Cardiac muscle cell (in vitro differentiated cells and primary cell): ENCODE measurements around the gene TTC33. TPM values are rescaled to one million over a fixed set of nuclear protein-coding genes. Genes with fewer than 3 reads are reported as not detected.

Experiments used
- DNase-seq, 2 donors: peaks; one replicate each; pipeline versions ENCODE4 v3.0.0 to v3.0.0-alpha.2; 2010 to 2017; ENCODE audit warnings: low read depth in 1 of 2, low spot score in 1 of 2
- H3K27ac ChIP-seq: fragments of 200-600 bp; sonication (generic); 2 replicates; pipeline ENCODE4 v1.5.1; 2016
- H3K27me3 ChIP-seq: fragments of 200-600 bp; sonication (generic); 2 replicates; pipeline ENCODE4 v1.6.0; 2016; ENCODE audit warnings: control low read depth
- H3K36me3 ChIP-seq: fragments of 200-600 bp; sonication (generic); 2 replicates; pipeline ENCODE4 v1.5.1; 2016; ENCODE audit warnings: control low read depth
- H3K4me1 ChIP-seq: fragments of 200-600 bp; sonication (generic); 2 replicates; pipeline ENCODE4 v1.8.1; 2017; ENCODE audit warnings: low read depth, mild to moderate bottlenecking, mixed run types
- H3K4me3 ChIP-seq: fragments of 200-600 bp; sonication (generic); 2 replicates; pipeline ENCODE4 v1.5.1; 2016; ENCODE audit warnings: mild to moderate bottlenecking
- H3K9me3 ChIP-seq: fragments of 200-600 bp; sonication (generic); 2 replicates; pipeline ENCODE4 v1.5.1; 2017; ENCODE audit warnings: low read depth, mild to moderate bottlenecking, control low read depth
- polyA plus RNA-seq: library from polyadenylated mRNA; unstranded; fragments of >200 nt; fragmentation: Nextera tagmentation; extraction: Ambion mirVana; gene quantifications from 2 replicates; pipeline ENCODE4 v1.2.1, GENCODE V29; 2016
- total RNA-seq: library from RNA; depleted of rRNA; stranded (reverse); fragments of >200 nt; gene quantifications from 2 replicates; pipeline ENCODE4 v1.2.3, GENCODE V29; 2016
- TF ChIP-seq, protein P1 (sequence below): IDR thresholded peaks from 2 replicates; pipeline ENCODE4 v1.5.1; 2012; ENCODE audit warnings: low read depth, mild to moderate bottlenecking, low read length

Gene TTC33
- total and polyA plus RNA-seq, 2 experiments from 2014 or later, result 16.3 to 46.7 TPM

DNA sequence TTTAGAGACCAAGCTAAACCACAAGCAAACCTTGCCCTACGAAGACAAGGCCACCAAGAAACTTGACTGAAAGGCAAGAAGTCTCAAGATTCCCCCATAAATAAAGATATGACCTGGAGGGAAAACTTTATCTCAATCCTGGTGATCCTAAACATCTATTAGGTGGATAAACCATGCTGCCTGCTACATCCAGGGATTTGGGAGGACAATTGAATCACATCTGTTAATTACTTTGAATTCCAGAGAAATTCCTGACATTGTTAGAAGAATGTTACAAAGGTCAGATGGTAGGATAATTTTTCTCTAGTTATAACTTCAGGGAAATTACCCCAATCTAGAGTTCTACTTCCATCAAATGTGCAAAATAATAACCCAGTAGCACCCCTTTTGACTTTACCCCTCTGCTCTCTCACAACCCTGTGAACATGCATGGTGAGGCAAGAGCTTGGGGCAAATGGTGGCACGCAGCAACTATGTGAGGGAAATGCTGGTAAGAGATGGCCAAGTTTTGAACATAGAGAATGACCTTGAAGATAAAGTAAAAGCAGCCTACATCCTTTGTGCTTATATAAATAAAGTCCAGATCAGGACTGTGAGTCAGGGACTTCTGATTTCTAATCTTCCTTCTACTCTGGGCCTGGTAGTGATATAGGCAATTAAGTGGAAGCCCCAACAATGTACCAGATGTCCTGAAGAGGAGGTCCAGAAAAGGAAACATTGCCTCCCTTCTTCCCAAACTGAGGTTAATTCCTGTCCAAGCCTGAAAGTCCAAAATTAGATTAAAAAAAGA lies 133.1 kb downstream of the TTC33 start:
- Histone ChIP-seq H3K36me3 (no peaks in the 10 kb centered on the region), H3K27ac (no peak overlapping the region), H3K27me3 (no peaks in the 10 kb centered on the region), H3K9me3 (no peaks in the 10 kb centered on the region), H3K4me3 (no peak overlapping the region), H3K4me1 (no peaks in the 10 kb centered on the region)
- TF ChIP-seq, protein P1, sequence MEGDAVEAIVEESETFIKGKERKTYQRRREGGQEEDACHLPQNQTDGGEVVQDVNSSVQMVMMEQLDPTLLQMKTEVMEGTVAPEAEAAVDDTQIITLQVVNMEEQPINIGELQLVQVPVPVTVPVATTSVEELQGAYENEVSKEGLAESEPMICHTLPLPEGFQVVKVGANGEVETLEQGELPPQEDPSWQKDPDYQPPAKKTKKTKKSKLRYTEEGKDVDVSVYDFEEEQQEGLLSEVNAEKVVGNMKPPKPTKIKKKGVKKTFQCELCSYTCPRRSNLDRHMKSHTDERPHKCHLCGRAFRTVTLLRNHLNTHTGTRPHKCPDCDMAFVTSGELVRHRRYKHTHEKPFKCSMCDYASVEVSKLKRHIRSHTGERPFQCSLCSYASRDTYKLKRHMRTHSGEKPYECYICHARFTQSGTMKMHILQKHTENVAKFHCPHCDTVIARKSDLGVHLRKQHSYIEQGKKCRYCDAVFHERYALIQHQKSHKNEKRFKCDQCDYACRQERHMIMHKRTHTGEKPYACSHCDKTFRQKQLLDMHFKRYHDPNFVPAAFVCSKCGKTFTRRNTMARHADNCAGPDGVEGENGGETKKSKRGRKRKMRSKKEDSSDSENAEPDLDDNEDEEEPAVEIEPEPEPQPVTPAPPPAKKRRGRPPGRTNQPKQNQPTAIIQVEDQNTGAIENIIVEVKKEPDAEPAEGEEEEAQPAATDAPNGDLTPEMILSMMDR, result no peak
- DNase-seq, result no peak

- Histone ChIP-seq H3K36me3 (no peaks in the 10 kb centered on the region), H3K4me1 (no peaks in the 10 kb centered on the region), H3K4me3 (no peak overlapping the region), H3K27me3 (no peaks in the 10 kb centered on the region), H3K9me3 (no peaks in the 10 kb centered on the region), H3K27ac (no peak overlapping the region)
- no peak for DNase-seq
- TF ChIP-seq, protein P1, result no peak
Measured at GRCh38 chr5:40619421-40619820, 136.3 kb downstream of the TTC33 start.

GRCh38 chr5:40618926-40619325 lies 136.8 kb downstream of the TTC33 start:
- no peaks in the 10 kb centered on the region for H3K27me3 ChIP-seq
- DNase-seq, result no peak
- H3K4me1 ChIP-seq, result no peaks in the 10 kb centered on the region
- no peak overlapping the region for H3K4me3 ChIP-seq
- H3K9me3 ChIP-seq, result no peaks in the 10 kb centered on the region
- TF ChIP-seq, protein P1, result no peak
- H3K36me3 ChIP-seq, result no peaks in the 10 kb centered on the region
- H3K27ac ChIP-seq, result no peak overlapping the region

DNA sequence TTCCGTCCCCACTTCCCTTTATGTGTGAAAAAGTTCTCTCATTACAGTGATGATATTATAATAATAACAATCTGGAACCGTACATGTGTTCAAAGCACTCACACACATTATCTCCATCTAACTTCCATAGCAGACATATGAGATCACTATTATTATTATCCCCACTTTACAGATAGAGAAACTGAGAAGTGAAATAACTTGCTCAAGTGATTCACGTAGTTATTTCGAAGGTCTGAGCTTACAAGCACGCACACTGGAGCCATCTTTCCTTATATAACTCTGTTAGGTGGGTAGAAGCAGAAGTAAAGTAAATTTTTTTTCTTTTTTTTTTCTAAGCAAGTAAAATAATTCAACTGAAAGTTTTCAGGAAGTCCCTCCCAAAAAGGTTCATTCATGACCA lies 139.0 kb downstream of the TTC33 start:
- DNase-seq, result no peak
- Histone ChIP-seq H3K36me3 (no peaks in the 10 kb centered on the region), H3K27me3 (no peaks in the 10 kb centered on the region), H3K4me3 (no peak overlapping the region), H3K4me1 (no peaks in the 10 kb centered on the region), H3K27ac (no peak overlapping the region), H3K9me3 (no peaks in the 10 kb centered on the region)
- TF ChIP-seq, protein P1, result no peak

DNA sequence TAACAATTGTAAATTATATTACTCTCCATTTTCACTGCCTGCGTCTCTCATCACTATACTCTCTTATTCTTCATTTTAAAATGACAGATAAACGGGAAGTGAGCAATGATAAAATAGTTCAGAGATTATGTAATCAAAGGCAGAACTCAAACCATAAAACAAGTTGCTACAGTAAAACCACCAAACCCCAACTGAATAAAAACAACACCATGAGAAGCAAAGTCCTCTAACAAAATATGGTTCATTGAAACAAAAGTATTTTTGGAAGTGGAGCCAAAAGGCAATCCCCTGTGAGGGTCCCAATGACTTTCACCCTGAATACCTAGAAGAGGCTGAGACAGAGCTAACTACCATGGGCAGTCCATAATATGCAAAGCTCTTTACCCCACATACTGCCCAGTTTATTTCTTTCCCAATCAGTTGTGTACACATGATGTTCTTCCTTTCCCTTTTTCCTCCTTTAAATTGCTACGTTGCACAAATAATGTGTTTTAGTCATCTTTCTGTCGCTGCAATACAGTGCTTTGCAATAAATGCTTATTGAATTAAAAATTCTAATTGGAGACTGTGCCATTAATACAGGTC lies 140.1 kb downstream of the TTC33 start:
- H3K4me3 ChIP-seq, result no peak overlapping the region
- no peaks in the 10 kb centered on the region for H3K36me3 ChIP-seq
- H3K27me3 ChIP-seq, result no peaks in the 10 kb centered on the region
- no peaks in the 10 kb centered on the region for H3K4me1 ChIP-seq
- H3K27ac ChIP-seq, result no peak overlapping the region
- H3K9me3 ChIP-seq, result no peaks in the 10 kb centered on the region
- TF ChIP-seq, protein P1, result no peak
- peak in 1 of 2 donors; percentile 26 for DNase-seq
